ENCODE results near the gene AIF1.

The AIF1 gene

GRCh38 chr6:31621320-31621939 lies 6.4 kb downstream of the AIF1 start:
- DNase-seq: no peak

GRCh38 chr6:31621991-31622390 lies 7.0 kb downstream of the AIF1 start:
- no peak for DNase-seq

DNA sequence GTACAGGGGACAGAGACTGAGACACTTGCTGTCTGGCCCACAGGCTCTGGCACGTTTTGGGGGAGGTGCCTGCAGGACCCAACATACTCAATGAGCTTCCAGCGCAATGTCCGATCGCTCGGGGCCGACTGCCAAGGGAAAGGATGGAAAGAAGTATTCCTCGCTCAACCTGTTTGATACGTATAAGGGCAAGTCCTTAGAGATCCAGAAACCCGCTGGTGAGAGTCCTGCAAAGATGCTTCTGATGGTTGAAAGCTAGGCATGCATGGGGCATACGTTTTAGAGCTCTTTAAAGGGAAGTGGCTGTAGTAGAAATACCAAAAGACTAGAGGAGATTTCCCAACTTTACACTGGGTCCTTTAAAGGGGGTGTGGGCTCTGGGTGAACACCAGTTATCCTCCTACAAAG lies 7.7 kb downstream of the AIF1 start:
- no peak for DNase-seq

DNA sequence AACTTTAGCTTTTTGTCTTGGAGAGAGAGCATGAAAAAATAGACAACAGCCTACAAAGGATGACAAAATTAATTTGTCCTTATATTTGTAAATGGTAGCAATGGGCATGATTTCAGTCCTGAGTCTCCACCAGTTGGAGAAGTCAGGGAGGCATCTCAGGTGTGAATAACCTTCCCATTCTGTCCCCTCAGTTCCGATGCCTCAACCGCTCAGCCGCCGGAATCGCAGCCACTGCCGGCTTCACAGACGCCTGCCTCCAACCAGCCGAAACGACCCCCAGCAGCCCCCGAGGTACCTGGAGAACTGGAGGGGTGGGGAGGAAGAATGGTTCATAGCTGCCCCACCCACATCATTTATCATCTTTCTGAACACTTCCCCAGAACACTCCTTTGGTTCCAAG lies 9.0 kb downstream of the AIF1 start:
- DNase-seq: no peak

DNA sequence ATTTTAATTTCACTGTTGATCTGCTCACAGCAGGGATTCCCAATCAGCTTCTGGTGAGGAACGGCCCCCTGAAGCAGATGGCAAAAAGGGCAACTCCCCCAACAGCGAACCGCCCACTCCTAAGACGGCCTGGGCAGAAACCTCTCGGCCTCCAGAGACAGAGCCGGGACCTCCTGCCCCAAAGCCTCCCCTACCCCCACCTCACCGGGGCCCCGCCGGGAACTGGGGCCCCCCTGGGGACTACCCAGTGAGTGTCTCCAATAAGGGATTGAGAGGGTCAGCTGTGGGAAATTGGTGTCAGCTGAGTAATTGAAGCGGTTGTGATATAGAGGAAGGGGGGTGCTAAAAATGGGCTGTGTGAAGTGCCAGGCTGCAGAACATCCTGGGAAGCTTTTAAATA lies 11.9 kb downstream of the AIF1 start:
- no peak for DNase-seq

DNA sequence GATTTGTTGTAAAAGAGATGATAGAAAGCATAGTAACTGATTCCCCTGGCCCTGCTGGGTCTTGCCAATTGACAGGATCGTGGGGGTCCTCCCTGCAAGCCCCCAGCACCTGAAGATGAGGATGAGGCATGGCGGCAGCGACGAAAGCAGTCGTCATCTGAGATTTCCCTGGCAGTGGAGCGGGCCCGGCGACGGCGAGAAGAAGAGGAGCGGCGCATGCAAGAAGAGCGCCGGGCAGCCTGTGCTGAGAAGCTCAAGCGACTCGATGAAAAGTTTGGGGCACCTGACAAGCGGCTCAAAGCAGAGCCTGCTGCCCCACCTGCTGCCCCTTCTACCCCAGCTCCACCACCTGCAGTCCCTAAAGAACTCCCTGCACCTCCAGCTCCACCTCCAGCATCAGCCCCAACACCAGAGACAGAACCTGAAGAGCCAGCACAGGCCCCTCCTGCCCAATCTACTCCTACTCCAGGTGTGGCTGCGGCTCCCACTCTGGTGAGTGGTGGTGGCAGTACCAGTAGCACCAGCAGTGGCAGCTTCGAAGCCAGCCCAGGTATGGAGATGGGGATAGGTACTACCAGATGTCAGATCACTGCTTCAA lies 12.8 kb downstream of the AIF1 start:
- DNase-seq: no peak

DNA sequence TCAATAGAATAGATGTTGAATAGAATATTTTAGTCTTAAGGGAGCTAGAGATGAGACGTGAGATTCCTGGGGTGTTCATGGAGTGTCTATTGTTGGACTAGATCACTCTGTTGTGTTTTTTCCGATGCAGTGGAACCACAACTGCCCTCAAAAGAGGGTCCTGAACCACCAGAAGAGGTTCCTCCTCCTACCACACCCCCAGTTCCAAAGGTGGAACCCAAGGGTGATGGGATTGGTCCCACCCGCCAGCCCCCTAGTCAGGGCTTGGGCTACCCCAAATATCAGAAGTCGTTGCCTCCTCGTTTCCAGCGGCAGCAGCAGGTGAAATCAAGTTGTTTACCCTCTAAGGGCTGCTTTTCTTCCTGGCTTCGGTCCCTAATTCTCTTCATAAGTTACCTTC lies 14.0 kb downstream of the AIF1 start:
- no peak for DNase-seq

DNA sequence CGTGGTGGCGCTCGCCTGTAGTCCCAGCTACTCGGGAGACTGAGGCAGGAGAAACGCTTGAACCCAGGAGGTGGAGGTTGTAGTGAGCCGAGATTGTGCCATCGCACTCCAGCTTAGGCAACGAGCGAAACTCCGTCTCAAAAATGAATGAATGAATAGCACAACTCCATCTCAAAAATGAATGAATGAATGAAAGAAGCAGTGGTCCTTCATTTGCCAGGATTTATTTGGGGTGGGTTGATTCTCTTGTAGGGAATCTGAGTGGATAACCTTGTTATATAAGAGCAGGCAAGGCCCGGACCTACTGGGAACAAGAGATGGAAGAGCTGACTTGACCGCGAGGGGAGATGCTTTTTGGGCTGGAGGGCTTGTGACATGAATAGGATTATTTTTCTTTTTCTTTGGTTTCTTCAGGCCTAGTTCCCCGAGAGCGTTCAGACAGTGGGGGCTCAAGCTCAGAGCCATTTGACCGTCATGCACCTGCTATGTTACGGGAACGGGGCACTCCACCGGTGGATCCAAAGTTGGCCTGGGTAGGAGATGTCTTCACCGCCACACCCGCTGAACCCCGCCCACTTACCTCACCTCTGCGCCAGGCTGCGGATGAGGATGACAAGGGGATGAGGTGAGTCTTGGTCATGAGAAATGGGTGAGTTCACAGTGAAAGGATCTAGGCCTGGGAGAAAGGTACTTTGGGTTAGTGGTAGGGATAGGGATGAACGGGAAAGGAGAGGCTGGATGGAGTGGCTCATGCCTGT lies 15.3 kb downstream of the AIF1 start:
- no peak for DNase-seq

GRCh38 chr6:31631209-31631608 lies 16.2 kb downstream of the AIF1 start:
- DNase-seq: no peak

DNA sequence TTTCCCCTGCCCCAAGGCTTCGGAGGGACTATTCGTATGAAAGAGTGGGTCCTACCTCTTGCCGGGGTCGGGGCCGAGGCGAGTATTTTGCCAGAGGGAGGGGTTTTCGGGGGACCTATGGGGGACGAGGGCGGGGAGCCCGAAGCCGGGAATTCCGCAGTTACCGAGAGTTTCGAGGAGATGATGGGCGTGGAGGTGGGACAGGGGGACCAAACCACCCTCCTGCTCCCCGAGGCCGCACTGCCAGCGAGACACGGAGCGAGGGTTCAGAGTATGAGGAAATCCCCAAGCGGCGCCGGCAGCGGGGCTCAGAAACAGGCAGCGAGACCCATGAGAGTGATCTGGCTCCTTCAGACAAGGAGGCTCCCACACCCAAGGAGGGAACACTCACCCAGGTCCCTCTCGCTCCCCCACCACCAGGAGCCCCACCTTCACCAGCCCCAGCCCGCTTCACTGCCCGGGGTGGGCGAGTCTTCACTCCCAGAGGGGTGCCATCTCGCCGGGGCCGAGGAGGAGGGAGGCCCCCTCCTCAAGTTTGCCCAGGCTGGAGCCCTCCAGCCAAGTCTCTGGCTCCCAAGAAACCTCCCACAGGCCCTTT lies 16.7 kb downstream of the AIF1 start:
- DNase-seq: no peak

DNA sequence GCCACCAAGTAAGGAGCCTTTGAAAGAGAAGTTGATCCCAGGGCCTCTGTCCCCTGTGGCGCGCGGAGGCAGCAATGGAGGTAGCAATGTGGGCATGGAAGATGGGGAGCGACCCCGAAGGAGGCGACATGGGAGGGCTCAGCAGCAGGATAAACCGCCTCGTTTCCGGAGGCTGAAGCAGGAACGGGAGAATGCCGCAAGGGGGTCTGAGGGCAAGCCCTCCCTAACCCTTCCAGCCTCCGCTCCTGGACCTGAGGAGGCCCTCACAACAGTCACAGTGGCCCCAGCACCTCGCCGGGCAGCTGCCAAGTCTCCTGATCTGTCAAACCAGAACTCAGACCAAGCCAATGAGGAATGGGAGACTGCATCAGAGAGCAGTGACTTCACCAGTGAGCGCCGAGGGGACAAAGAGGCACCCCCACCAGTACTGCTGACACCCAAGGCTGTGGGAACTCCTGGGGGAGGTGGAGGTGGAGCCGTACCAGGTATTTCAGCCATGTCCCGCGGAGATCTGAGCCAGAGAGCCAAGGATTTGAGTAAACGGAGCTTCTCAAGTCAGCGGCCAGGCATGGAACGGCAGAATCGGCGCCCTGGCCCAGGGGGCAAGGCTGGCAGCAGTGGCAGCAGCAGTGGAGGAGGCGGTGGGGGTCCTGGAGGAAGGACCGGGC lies 17.4 kb downstream of the AIF1 start:
- DNase-seq: no peak

DNA sequence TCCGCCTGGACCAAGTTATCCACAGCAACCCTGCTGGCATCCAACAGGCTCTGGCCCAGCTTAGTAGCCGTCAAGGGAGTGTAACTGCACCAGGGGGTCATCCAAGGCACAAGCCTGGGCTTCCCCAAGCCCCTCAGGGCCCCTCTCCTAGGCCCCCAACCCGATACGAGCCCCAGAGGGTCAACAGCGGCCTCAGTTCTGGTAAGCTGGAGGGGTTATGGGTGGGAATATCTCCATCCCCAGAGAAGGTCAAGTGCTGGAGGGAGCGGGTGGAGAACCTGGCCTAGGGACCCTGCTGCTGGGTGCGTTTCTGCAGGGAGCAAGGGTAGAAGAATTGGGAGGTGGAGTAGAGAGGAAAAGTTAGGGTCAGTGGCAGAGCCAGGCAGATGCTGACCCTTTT lies 18.4 kb downstream of the AIF1 start:
- DNase-seq: no peak

DNA sequence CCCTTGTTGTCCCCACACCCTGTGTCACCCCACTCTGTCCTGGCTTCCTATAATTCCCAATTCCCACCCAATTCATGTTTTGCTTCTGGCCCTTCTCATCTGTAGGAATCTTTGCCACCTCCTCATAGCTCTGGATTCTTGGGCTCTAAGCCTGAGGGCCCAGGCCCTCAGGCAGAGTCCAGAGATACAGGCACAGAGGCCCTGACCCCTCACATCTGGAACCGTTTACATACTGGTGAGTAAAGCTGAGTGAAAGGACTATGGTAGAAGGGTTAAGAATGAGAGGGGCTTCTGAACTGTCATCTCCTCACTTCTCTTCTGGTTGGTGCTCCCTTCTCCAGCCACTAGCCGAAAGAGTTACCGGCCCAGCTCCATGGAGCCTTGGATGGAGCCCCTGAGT lies 19.1 kb downstream of the AIF1 start:
- DNase-seq: no peak

GRCh38 chr6:31634969-31635575 lies 20.0 kb downstream of the AIF1 start:
- no peak for DNase-seq

GRCh38 chr6:31636698-31637596 lies 21.9 kb downstream of the AIF1 start:
- DNase-seq: no peak

DNA sequence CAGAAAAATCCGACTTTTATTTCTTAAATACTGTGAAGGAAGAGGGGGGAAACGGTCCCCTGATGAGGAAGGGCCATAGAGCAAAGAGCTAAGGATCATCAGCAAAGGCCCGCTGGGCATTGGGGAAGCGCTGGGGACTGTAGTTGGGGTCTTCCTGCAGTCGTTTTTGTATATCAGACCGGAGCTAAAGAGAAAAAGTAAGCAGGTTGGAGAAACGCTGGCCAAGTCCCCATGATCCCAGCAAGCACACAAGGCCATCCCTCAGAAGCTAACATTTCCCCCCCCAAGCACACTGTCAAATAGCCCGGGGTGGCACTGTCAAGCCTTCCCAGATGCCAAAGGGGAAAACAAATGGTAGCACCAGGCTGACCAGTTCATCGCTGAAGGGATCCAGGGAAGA lies 24.0 kb downstream of the AIF1 start:
- DNase-seq: no peak

DNA sequence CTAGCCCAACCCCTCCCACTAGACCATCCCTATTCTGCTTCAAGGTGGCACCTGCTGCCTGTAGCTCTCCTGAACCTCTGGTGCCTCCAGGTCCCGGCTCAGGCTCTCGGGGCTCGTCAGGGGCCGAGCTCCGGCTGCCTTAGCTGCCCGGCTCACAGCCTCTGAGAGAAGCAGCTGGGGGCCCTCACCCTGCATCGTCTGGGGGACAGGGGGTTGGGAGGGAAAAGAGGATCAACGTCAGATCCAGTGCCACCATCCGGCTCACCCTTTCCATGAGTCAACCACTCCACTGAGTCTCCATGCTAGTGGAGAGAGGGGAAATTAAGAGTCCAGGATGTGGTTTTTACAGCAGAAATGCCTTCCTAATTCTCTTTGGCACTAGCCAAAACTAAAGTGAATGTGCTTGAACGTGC lies 24.4 kb downstream of the AIF1 start:
- DNase-seq: no peak

- no peak for DNase-seq
Observed at GRCh38 chr6:31640612-31641011, 25.6 kb downstream of the AIF1 start.

DNA sequence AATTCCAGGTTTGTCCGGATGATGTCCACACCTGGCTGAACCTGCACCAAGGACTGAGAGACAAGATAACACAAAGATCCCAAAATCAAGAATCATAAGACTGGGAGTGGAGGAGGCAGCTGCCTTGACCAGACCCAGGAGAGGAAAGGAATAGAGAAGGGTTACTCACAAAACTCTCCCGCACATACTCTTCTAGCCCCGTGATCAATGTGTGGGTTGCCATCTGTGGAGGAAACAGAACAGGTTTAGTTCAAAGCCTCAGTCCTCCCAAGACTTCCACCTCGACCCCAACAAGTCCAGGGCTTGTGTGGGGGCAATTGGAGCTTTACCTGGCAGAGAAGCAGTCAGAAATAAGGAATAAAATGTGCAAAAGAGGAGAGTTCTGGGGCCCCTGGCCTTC lies 26.3 kb downstream of the AIF1 start:
- DNase-seq: no peak

GRCh38 chr6:31642798-31643570 lies 27.9 kb downstream of the AIF1 start:
- DNase-seq: no peak

GRCh38 chr6:31643818-31644454 lies 28.9 kb downstream of the AIF1 start:
- no peak for DNase-seq

Data from activated CD4-positive, alpha-beta T cell treated with anti-CD3 and anti-CD28 coated beads for 1 hour (primary cell).